Loucy (cell line): Measurements from ENCODE around the gene LRRC34.

Source experiments
- CTCF ChIP-seq: fragments of 200-600 bp; sonication (generic); conservative IDR thresholded peaks from 2 replicates; pipeline ENCODE4 v1.5.1; 2014; ENCODE audit warnings: mild to moderate bottlenecking, antibody characterized with exemption, low read length
- EZH2phosphoT487 ChIP-seq: fragments of 200-600 bp; IDR thresholded peaks from 2 replicates; pipeline ENCODE4 v1.6.1; 2018; ENCODE audit warnings: antibody characterized with exemption, mild to moderate bottlenecking, moderate library complexity, borderline replicate concordance

GRCh38 chr3:169780742-169781141, 32.0 kb downstream of the LRRC34 start:
- TF ChIP-seq CTCF (no peak), EZH2phosphoT487 (no peak)
